Thoracic aorta (tissue), 2 donors: ENCODE measurements around the gene FLCN. TPM values are rescaled to one million over a fixed set of nuclear protein-coding genes. Genes with fewer than 3 reads are reported as not detected.

Source experiments
- ATAC-seq: fragments of 150-250 bp; one replicate; pipeline ENCODE4 v1.8.0; 2017; ENCODE audit warnings: low read depth; ENCODE audit not compliant: insufficient number of reproducible peaks, low FRiP score
- DNase-seq: peaks from one replicate; pipeline ENCODE4 v3.0.0-alpha.2; 2020; ENCODE audit warnings: low spot score
- H3K27ac ChIP-seq, 2 donors: fragments of 200-600 bp; sonication (generic); 1 replicate in 1 of 2; 2 replicates in 1 of 2; pipeline ENCODE4 v1.5.1; 2016; ENCODE audit warnings: mild to moderate bottlenecking in 2 of 2, moderate library complexity in 2 of 2
- H3K27me3 ChIP-seq: fragments of 200-600 bp; sonication (generic); replicated peaks from 2 replicates; pipeline ENCODE4 v1.6.0; 2016; ENCODE audit warnings: mild to moderate bottlenecking; ENCODE audit not compliant: insufficient read depth
- H3K36me3 ChIP-seq: fragments of 200-600 bp; sonication (generic); one replicate; pipeline ENCODE4 v1.5.1; 2016
- H3K4me1 ChIP-seq, 2 donors: fragments of 200-600 bp; sonication (generic); 1 replicate in 1 of 2; 2 replicates in 1 of 2; pipeline versions ENCODE4 v1.5.1 to v1.6.0; 2016; ENCODE audit warnings: low read depth in 2 of 2, mild to moderate bottlenecking in 1 of 2; ENCODE audit not compliant: control insufficient read depth in 1 of 2
- H3K4me3 ChIP-seq: fragments of 200-600 bp; sonication (generic); 2 replicates; pipeline ENCODE4 v1.5.1; 2016; ENCODE audit warnings: mild to moderate bottlenecking
- H3K9me3 ChIP-seq: fragments of 200-600 bp; sonication (generic); 2 replicates; pipeline ENCODE4 v1.5.1; 2016
- CTCF ChIP-seq: fragments of 200-600 bp; sonication (generic); IDR thresholded peaks from one replicate; pipeline ENCODE4 v1.5.1; 2019; ENCODE audit warnings: antibody characterized with exemption
- total RNA-seq, 2 donors: library from RNA; depleted of rRNA; stranded (reverse); fragments of >200 nt; gene quantifications; one replicate each; pipeline versions ENCODE4 v1.1.0 to v1.2.3, GENCODE V29; 2016

The FLCN gene
- total RNA-seq, 2 donors from 2014 or later = 64.3 to 123 TPM

GRCh38 chr17:17243163-17243562, 6.2 kb upstream of the FLCN start:
- DNase-seq (no peak), ATAC-seq (no peak)
- H3K36me3 ChIP-seq = peaks cover 9% of the 10 kb centered on the region
- H3K9me3 ChIP-seq = no peaks in the 10 kb centered on the region
- H3K4me3 ChIP-seq = no peak overlapping the region
- peaks cover 0 to 12% of the 10 kb centered on the region in 2 donors for H3K4me1 ChIP-seq
- H3K27ac ChIP-seq = no peak overlapping the region
- TF ChIP-seq CTCF = no peak
- H3K27me3 ChIP-seq = no peaks in the 10 kb centered on the region

- DNase-seq = no peak
Observed at GRCh38 chr17:17242246-17242645, 5.3 kb upstream of the FLCN start.

GRCh38 chr17:17241656-17242055, 4.7 kb upstream of the FLCN start:
- Histone ChIP-seq H3K4me1 (peaks cover 0 to 12% of the 10 kb centered on the region in 2 donors), H3K27ac (no peak overlapping the region), H3K27me3 (no peaks in the 10 kb centered on the region), H3K36me3 (no peaks in the 10 kb centered on the region), H3K4me3 (no peak overlapping the region), H3K9me3 (no peaks in the 10 kb centered on the region)
- no peak for TF ChIP-seq CTCF
- ATAC-seq (no peak), DNase-seq (no peak)

More at GRCh38 chr17:17242246-17242645, 5.3 kb upstream of the FLCN start:
- Histone ChIP-seq H3K36me3 (peaks cover 6% of the 10 kb centered on the region), H3K27ac (no peak overlapping the region), H3K4me1 (peaks cover 0 to 12% of the 10 kb centered on the region in 2 donors), H3K9me3 (no peaks in the 10 kb centered on the region), H3K27me3 (no peaks in the 10 kb centered on the region), H3K4me3 (no peak overlapping the region)
- ATAC-seq = no peak
- TF ChIP-seq CTCF = no peak

- H3K4me1 ChIP-seq = peaks cover 0 to 23% of the 10 kb centered on the region in 2 donors
- TF ChIP-seq CTCF = no peak
- no peaks in the 10 kb centered on the region for H3K27me3 ChIP-seq
- no peak overlapping the region for H3K4me3 ChIP-seq
- no peak for DNase-seq
- no peak overlapping the region for H3K27ac ChIP-seq
- H3K9me3 ChIP-seq = no peaks in the 10 kb centered on the region
- no peak for ATAC-seq
- H3K36me3 ChIP-seq = no peaks in the 10 kb centered on the region
Observed at GRCh38 chr17:17239832-17240231, 2.9 kb upstream of the FLCN start.

- ATAC-seq = peak; percentile 5
- no peak for DNase-seq
- peaks cover 0 to 33% of the 10 kb centered on the region in 2 donors for H3K4me1 ChIP-seq
- H3K27ac ChIP-seq = peak overlapping the region; percentile 94 to 97
- peak overlapping the region; percentile 99 for H3K4me3 ChIP-seq
- no peak for TF ChIP-seq CTCF
- H3K27me3 ChIP-seq = no peaks in the 10 kb centered on the region
- no peaks in the 10 kb centered on the region for H3K9me3 ChIP-seq
- peaks cover 8% of the 10 kb centered on the region for H3K36me3 ChIP-seq
Observed at GRCh38 chr17:17236295-17237025, 508 bp downstream of the FLCN start.
